ENCODE measurements around the gene SKIC2.
A peak's percentile ranks its signal among the peaks of the same experiment; 100 is the strongest.

Gene SKIC2

DNA sequence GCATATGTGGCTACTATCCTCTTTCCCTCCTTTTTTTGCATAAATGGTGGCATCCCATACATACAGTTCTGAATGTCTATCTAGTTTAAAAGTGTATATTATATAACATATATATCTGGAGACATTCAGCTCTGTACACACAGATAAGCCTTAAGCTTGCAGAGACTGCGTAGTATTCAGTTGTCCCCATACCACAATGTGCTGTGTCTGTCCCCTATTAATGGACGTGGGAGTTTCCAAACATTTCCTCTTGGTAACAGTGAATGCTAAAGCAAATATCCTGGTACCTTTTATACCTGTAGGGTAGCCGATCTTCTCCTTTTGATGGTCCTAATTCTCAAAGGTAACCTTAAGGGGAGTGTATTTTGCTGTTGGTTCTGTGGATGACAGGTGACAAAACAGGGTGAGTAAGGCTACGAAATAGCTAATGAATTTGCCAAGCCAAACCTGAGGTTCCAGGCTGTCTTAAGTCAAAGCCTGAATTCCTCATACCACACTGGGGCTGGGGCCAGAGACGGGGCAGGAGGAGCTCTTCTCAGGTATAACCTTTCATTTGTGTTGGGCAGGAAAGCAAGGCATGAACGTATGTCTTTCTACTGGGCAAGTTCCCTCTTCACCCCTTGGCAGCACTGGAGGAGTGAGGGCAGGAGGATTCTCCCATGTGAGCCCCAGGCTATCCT, 39.2 kb upstream of the SKIC2 start:
- no peak for DNase-seq (ENCODE audit: low read depth)
- no peak overlapping the region for H3K4me3 ChIP-seq (ENCODE audit: low read length)
- TF ChIP-seq, protein P1, sequence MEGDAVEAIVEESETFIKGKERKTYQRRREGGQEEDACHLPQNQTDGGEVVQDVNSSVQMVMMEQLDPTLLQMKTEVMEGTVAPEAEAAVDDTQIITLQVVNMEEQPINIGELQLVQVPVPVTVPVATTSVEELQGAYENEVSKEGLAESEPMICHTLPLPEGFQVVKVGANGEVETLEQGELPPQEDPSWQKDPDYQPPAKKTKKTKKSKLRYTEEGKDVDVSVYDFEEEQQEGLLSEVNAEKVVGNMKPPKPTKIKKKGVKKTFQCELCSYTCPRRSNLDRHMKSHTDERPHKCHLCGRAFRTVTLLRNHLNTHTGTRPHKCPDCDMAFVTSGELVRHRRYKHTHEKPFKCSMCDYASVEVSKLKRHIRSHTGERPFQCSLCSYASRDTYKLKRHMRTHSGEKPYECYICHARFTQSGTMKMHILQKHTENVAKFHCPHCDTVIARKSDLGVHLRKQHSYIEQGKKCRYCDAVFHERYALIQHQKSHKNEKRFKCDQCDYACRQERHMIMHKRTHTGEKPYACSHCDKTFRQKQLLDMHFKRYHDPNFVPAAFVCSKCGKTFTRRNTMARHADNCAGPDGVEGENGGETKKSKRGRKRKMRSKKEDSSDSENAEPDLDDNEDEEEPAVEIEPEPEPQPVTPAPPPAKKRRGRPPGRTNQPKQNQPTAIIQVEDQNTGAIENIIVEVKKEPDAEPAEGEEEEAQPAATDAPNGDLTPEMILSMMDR (conservative IDR thresholded peaks at IDR 0.05; ENCODE audit: low read depth, low read length) = no peak

DNA sequence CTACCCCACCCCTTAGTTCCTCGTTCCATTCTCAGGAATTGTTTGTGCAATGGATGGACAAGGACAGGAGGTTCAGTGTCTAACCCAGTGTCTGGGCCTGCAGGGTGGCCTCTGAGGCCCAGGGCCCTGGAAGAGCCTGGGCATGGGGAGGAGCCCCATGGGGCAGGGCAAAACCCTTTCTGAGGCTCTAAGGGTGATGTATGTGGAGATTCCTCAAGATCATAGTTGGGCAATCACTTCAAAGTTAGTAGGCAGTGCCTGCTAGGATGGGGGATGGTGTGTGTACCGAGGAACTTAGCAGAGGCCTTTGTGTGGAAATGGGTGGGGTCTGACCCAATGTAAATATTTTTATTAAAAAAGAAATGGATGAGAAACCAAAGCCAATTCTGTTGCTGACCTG, 38.2 kb upstream of the SKIC2 start:
- no peak overlapping the region for H3K4me3 ChIP-seq (ENCODE audit: low read length)
- TF ChIP-seq, protein P1 (conservative IDR thresholded peaks at IDR 0.05; ENCODE audit: low read depth, low read length) = no peak
- no peak for DNase-seq (ENCODE audit: low read depth)

DNA sequence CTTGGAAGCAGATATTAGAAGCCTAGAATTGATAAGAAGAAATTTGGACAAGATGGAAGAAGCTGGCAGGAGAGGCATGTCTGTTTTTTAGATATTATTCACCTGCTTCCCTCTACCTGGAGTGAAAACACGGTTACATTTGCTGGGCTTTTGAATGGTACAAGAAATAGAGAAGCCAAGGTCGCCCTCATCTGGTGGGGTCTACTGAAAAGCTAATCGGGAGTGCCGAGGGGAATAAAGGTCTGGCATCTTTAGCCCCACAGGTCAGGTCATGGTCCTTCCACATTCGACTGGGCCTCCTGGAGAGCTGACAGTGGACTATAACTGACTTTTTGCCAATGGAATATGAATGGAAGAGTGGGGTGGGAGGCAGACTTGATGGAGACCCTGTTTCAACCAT, 36.0 kb upstream of the SKIC2 start:
- no peak for DNase-seq (ENCODE audit: low read depth)
- no peak overlapping the region for H3K4me3 ChIP-seq (ENCODE audit: low read length)
- TF ChIP-seq, protein P1 (conservative IDR thresholded peaks at IDR 0.05; ENCODE audit: low read depth, low read length) = peak; percentile 24

DNA sequence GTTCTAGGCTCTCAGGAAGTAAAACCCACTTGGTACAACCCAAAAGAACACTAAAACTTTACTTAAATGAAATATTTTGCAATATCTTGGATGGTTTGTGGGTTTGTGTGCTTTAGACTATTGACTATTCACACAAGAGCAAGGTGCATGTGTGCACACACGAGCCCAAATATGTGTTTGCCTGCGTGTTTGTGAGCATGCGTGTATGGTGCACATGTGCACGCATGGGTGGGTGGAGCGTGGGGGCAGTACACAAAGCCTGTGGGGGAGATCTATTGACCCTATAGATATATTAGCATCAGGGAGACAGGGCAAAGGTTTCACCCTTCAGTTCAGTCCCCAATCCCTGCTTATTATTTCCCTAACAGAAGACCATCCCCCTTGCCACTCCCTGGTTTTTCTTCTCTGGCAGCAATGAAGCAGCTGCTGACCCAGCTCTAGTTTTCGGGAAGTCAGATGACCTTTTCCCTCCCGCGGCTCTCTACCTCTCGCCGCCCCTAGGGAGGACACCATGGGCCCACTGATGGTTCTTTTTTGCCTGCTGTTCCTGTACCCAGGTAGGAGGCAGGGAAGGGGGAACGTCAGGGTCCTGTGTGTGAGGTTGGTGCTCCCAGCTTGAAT, 31.6 kb upstream of the SKIC2 start, which contains the start of gene C2:
TSS of gene C2 (plus strand) at position 476 of the 621 bp plus-strand sequence. CDS start at position 512, 36 bp downstream.
- TF ChIP-seq, protein P1 (conservative IDR thresholded peaks at IDR 0.05; ENCODE audit: low read depth, low read length) = no peak
- H3K4me3 ChIP-seq (ENCODE audit: low read length) = no peak within 1 kb of the TSS
- DNase-seq (ENCODE audit: low read depth) = no peak

DNA sequence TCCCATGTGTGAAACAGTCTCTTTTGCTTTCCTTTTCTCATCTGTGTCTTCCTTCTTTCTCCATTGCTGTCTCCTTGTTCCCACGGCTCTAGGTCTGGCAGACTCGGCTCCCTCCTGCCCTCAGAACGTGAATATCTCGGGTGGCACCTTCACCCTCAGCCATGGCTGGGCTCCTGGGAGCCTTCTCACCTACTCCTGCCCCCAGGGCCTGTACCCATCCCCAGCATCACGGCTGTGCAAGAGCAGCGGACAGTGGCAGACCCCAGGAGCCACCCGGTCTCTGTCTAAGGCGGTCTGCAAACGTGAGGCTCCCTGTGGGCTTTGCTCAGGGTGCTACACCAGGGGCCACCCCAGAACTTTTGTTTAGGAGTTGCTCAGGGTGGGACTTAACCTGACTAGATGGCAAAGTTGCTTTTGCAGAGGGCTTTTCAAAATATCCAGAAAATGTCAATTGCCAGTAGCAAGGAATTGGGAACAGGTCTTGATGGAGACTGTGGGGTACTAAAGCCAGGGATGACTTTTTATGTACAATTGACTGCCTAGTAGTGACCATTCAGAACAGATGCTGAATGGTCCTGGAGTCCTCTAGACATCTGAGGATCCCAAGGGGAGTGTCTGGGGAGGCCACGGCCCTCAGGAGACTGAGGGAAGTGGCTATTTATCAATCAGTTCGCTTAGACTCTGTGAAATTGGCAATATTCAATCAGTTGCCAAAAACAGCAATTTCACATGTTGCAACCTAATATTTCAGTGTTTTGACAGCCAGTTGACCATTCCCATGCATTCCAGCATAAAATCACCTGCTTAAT, 30.9 kb upstream of the SKIC2 start:
- no peak overlapping the region for H3K4me3 ChIP-seq (ENCODE audit: low read length)
- no peak for DNase-seq (ENCODE audit: low read depth)
- TF ChIP-seq, protein P1 (conservative IDR thresholded peaks at IDR 0.05; ENCODE audit: low read depth, low read length) = no peak

DNA sequence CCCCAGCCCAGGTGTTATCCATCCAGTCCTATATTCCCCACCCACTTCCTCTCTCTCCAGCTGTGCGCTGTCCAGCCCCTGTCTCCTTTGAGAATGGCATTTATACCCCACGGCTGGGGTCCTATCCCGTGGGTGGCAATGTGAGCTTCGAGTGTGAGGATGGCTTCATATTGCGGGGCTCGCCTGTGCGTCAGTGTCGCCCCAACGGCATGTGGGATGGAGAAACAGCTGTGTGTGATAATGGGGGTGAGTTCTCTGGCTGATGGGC, 30.4 kb upstream of the SKIC2 start:
- DNase-seq (ENCODE audit: low read depth) = no peak
- no peak overlapping the region for H3K4me3 ChIP-seq (ENCODE audit: low read length)
- TF ChIP-seq, protein P1 (conservative IDR thresholded peaks at IDR 0.05; ENCODE audit: low read depth, low read length) = no peak

Data from retinal pigment epithelial cell (primary cell).